HCT116 (cell line): ENCODE data around the gene PPIL1. TPM values are rescaled to one million over a fixed set of nuclear protein-coding genes. Genes with fewer than 3 reads are reported as not detected.

ENCODE experiments used
- ATAC-seq: fragments of 200-7000 bp; cut with Tn5 transposase; 2 replicates; pipeline ENCODE4 v1.9.1; 2020; ENCODE audit warnings: mild to moderate bottlenecking, moderate library complexity
- BruUV-seq: library from RNA; stranded (reverse); fragments of 400-500 nt; replicated peaks from 2 replicates; lab custom pipeline; 2021; lab: Mats Ljungman, UMichigan
- CTCF ChIA-PET: fragments of 300-600 bp; sonication (Branson Sonifier 250); formaldehyde crosslinking; loops from one replicate; lab custom pipeline; 2021; ENCODE audit warnings: antibody characterized with exemption; lab: Charles Lee
- POLR2A ChIA-PET: fragments of 300-600, 350-600 bp; sonication (Branson Sonifier 250); formaldehyde crosslinking; loops from one replicate; lab custom pipeline; 2021; ENCODE audit warnings: antibody characterized with exemption; lab: Charles Lee
- RAD21 ChIA-PET, 2 experiments: fragments of 300-600 bp; sonication (Branson Sonifier 250); formaldehyde crosslinking; loops; one replicate each; lab custom pipeline; 2023; ENCODE audit warnings: low total read pairs in 2 of 2; ENCODE audit not compliant: uncharacterized antibody in 2 of 2, unreplicated experiment in 2 of 2, low non-redundant PET in 1 of 2; lab: Charles Lee
- DNase-seq: peaks from one replicate; pipeline ENCODE4 v3.0.0-alpha.2; 2010; ENCODE audit warnings: low read depth, low spot score
- H2AFZ ChIP-seq: fragments of 200-600 bp; shearing (Covaris generic), sonication (generic); 2 replicates; pipeline ENCODE4 v1.6.1; 2017; ENCODE audit warnings: low read depth, mixed run types, mixed read lengths, antibody characterized with exemption, low read length; ENCODE audit not compliant: poor library complexity, severe bottlenecking
- H3K27ac ChIP-seq: 2 replicates; pipeline ENCODE4 v1.5.1; 2012; ENCODE audit warnings: low read depth, low read length
- H3K27me3 ChIP-seq: fragments of 200-600 bp; sonication (generic); 2 replicates; pipeline ENCODE4 v1.6.1; 2016; ENCODE audit warnings: mixed run types, low read length, mixed read lengths; ENCODE audit not compliant: insufficient read depth
- H3K36me3 ChIP-seq, 2 experiments: fragments of 200-500 bp in 1 of 2; fragments of 200-600 bp in 1 of 2; sonication (Bioruptor generic) in 1 of 2; sonication (generic) in 1 of 2; 2 replicates each; pipeline versions ENCODE4 v1.5.1 to v1.6.1; 2014 to 2016; ENCODE audit warnings: low read length in 2 of 2, inconsistent platforms in 1 of 2, mixed read lengths in 1 of 2, mixed run types in 1 of 2; ENCODE audit not compliant: insufficient read depth in 2 of 2, control insufficient read depth in 1 of 2
- H3K4me1 ChIP-seq, 2 experiments: fragments of 200-600 bp in 1 of 2; sonication (generic) in 1 of 2; 2 replicates each; pipeline versions ENCODE4 v1.5.1 to v1.6.1; 2012 to 2017; ENCODE audit warnings: low read length in 2 of 2, inconsistent platforms in 1 of 2, mild to moderate bottlenecking in 1 of 2, mixed read lengths in 1 of 2, mixed run types in 1 of 2, moderate library complexity in 1 of 2; ENCODE audit not compliant: insufficient read depth in 2 of 2, control insufficient read depth in 1 of 2
- H3K4me2 ChIP-seq: fragments of 200-600 bp; sonication (generic); 2 replicates; pipeline ENCODE4 v1.6.1; 2017; ENCODE audit warnings: mixed run types, low read length, mixed read lengths
- H3K4me3 ChIP-seq, 2 experiments: fragments of 200-600 bp in 1 of 2; sonication (generic) in 1 of 2; replicated peaks in 1 of 2; 2 replicates each; pipeline ENCODE4 v1.5.1; 2011 to 2016; ENCODE audit warnings: low read length in 2 of 2, control low read depth in 1 of 2, low read depth in 1 of 2, mild to moderate bottlenecking in 1 of 2, mixed read lengths in 1 of 2, mixed run types in 1 of 2
- H3K79me2 ChIP-seq: fragments of 200-600 bp; sonication (generic); 2 replicates; pipeline ENCODE4 v1.6.1; 2017; ENCODE audit warnings: mild to moderate bottlenecking, mixed run types, low read length, moderate library complexity, mixed read lengths; ENCODE audit not compliant: insufficient read depth
- H3K9ac ChIP-seq: fragments of 200-600 bp; sonication (generic); 2 replicates; pipeline ENCODE4 v1.6.1; 2016; ENCODE audit warnings: low read length, mixed read lengths
- H3K9me2 ChIP-seq: fragments of 200-600 bp; sonication (generic), shearing (Covaris generic); 2 replicates; pipeline ENCODE4 v1.6.1; 2017; ENCODE audit warnings: mixed run types, mild to moderate bottlenecking, moderate library complexity; ENCODE audit not compliant: insufficient read depth
- H3K9me3 ChIP-seq, 2 experiments: fragments of 200-500 bp in 1 of 2; fragments of 200-600 bp in 1 of 2; sonication (Bioruptor generic) in 1 of 2; sonication (generic) in 1 of 2; 2 replicates each; pipeline ENCODE4 v1.6.1; 2014 to 2017; ENCODE audit warnings: low read length in 2 of 2, mixed read lengths in 2 of 2, inconsistent platforms in 1 of 2, low read depth in 1 of 2, mild to moderate bottlenecking in 1 of 2, mixed run types in 1 of 2, moderate library complexity in 1 of 2; ENCODE audit not compliant: control insufficient read depth in 1 of 2, insufficient read depth in 1 of 2
- H4K20me1 ChIP-seq: fragments of 200-600 bp; sonication (generic), shearing (Covaris generic); 2 replicates; pipeline ENCODE4 v1.6.1; 2017; ENCODE audit warnings: mixed run types, mild to moderate bottlenecking, moderate library complexity; ENCODE audit not compliant: insufficient read depth
- CBX3 ChIP-seq: IDR thresholded peaks from 2 replicates; pipeline ENCODE4 v1.6.1; 2012; ENCODE audit warnings: low read depth
- CEBPB ChIP-seq: IDR thresholded peaks from 2 replicates; pipeline ENCODE4 v1.6.1; 2012; ENCODE audit warnings: low read depth
- CTCF ChIP-seq, 3 experiments: fragments of 200-600 bp in 1 of 3; sonication (generic) in 1 of 3; IDR thresholded peaks in 2 of 3; conservative IDR thresholded peaks in 1 of 3; 2 replicates each; pipeline ENCODE4 v1.5.1; 2012 to 2017; ENCODE audit warnings: low read depth in 2 of 3, low read length in 2 of 3, antibody characterized with exemption in 1 of 3, borderline replicate concordance in 1 of 3, control low read depth in 1 of 3, mild to moderate bottlenecking in 1 of 3, mixed read lengths in 1 of 3, mixed run types in 1 of 3, moderate library complexity in 1 of 3; ENCODE audit not compliant: insufficient read depth in 1 of 3
- ELF1 ChIP-seq: IDR thresholded peaks from 2 replicates; pipeline ENCODE4 v1.6.1; 2012; ENCODE audit warnings: low read depth, borderline replicate concordance
- MAX ChIP-seq: IDR thresholded peaks from 2 replicates; pipeline ENCODE4 v1.6.1; 2012
- POLR2A ChIP-seq: IDR thresholded peaks from 2 replicates; pipeline ENCODE4 v1.7.0; 2011; ENCODE audit warnings: borderline replicate concordance; ENCODE audit not compliant: insufficient read depth, insufficient read length; ENCODE audit errors: extremely low read depth
- SIN3A ChIP-seq: IDR thresholded peaks from 2 replicates; pipeline ENCODE4 v1.6.1; 2012; ENCODE audit warnings: low read depth
- SP1 ChIP-seq: IDR thresholded peaks from 2 replicates; pipeline ENCODE4 v1.6.1; 2012; ENCODE audit warnings: low read depth
- TCF7L2 ChIP-seq: IDR thresholded peaks from 2 replicates; pipeline ENCODE4 v1.7.0; 2011; ENCODE audit warnings: borderline replicate concordance, inconsistent platforms; ENCODE audit not compliant: insufficient read depth, insufficient read length; ENCODE audit errors: extremely low read depth
- YY1 ChIP-seq: IDR thresholded peaks from 2 replicates; pipeline ENCODE4 v1.6.1; 2011; ENCODE audit warnings: low read length, low read depth, moderate library complexity, mild to moderate bottlenecking; ENCODE audit not compliant: insufficient replicate concordance; ENCODE audit errors: extremely low read depth
- ZBTB33 ChIP-seq: IDR thresholded peaks from 2 replicates; pipeline ENCODE4 v1.6.1; 2011; ENCODE audit warnings: mild to moderate bottlenecking, low read length, moderate library complexity; ENCODE audit not compliant: insufficient replicate concordance; ENCODE audit errors: extremely low read depth
- intact Hi-C: fragments of 100-400 bp; cut with micrococcal nuclease; formaldehyde crosslinking; loops from 2 replicates; pipeline ENCODE4 v1.10.0; 2022
- total RNA-seq: library from RNA; stranded (reverse); gene quantifications from one replicate; pipeline ENCODE4 v1.2.1, GENCODE V29; 2021; ENCODE audit not compliant: unreplicated experiment

Gene PPIL1
- total RNA-seq, 1 experiment from 2014 or later = 42.0 TPM

- ChIA-PET RAD21 (no interaction called here), CTCF (no interaction called here)
- H3K4me3 ChIP-seq = peak overlapping the region; percentile 7 to 20; a peak in 1 of 4 replicates
- H3K9me2 ChIP-seq = no peaks in the 10 kb centered on the region
- peaks cover 10% of the 10 kb centered on the region; the same call in 1 of the 2 replicates for H3K27me3 ChIP-seq
- H2AFZ ChIP-seq = no peak overlapping the region
- peak; percentile 86 for ATAC-seq
- peak overlapping the region; percentile 41 for H3K4me2 ChIP-seq
- BruUV-seq = no TSS peak
- H3K9ac ChIP-seq = no peak overlapping the region
- H3K9me3 ChIP-seq = no peaks in the 10 kb centered on the region
- no peaks in the 10 kb centered on the region for H3K79me2 ChIP-seq
- H3K36me3 ChIP-seq = no peaks in the 10 kb centered on the region
- TF ChIP-seq CTCF (IDR thresholded peaks at IDR 0.05 in 2 of 3, conservative IDR thresholded peaks at IDR 0.05 in 1 of 3; ENCODE audit: borderline replicate concordance in 1 of 3, insufficient read depth in 1 of 3, low read depth in 2 of 3, low read length in 2 of 3) = peak in 2 of 3 experiments; percentile 26 to 31; a peak in 4 of 6 replicates
- TF ChIP-seq CBX3 = no peak
- TF ChIP-seq, all 23 proteins: peak for 1
- no peak overlapping the region; the same call in 1 of the 2 replicates for H3K27ac ChIP-seq
- H4K20me1 ChIP-seq = no peaks in the 10 kb centered on the region
- peaks cover 0 to 7% of the 10 kb centered on the region in 2 experiments; a peak in 1 of 4 replicates for H3K4me1 ChIP-seq
- peak; percentile 4 for DNase-seq
- POLR2A ChIA-PET = no interaction called here
- intact Hi-C loops = no loop called here
Measured at GRCh38 chr6:36839749-36840431, 34.7 kb downstream of the PPIL1 start.

- DNase-seq = no peak
- Histone ChIP-seq H3K27me3 (peaks cover 10% of the 10 kb centered on the region; the same call in 1 of the 2 replicates), H3K9me3 (no peaks in the 10 kb centered on the region), H3K27ac (no peak within 1 kb of the TSS; the same call in 1 of the 2 replicates), H4K20me1 (no peaks in the 10 kb centered on the region), H3K4me1 (peaks cover 0 to 7% of the 10 kb centered on the region in 2 experiments; a peak in 1 of 4 replicates), H3K9ac (no peak within 1 kb of the TSS), H3K79me2 (no peaks in the 10 kb centered on the region), H3K4me3 (peak within 1 kb of the TSS; percentile 7 to 20; a peak in 1 of 4 replicates), H3K4me2 (peak within 1 kb of the TSS; percentile 41), H3K36me3 (no peaks in the 10 kb centered on the region), H2AFZ (no peak within 1 kb of the TSS), H3K9me2 (no peaks in the 10 kb centered on the region)
- ChIA-PET CTCF (interaction anchor here (1.6 kb wide), 1 partner anchor 12 kb away, joined by 4 read pairs; no protein-coding TSS in a partner anchor), POLR2A (no interaction called here), RAD21 (no interaction called here)
- ATAC-seq = no peak
- intact Hi-C loops = no loop called here
- no TSS peak for BruUV-seq
- no peak for TF ChIP-seq CBX3
- no peak for TF ChIP-seq POLR2A
- no peak for TF ChIP-seq TCF7L2
- TF ChIP-seq SIN3A = no peak
- TF ChIP-seq SP1 = no peak
- TF ChIP-seq YY1 = no peak
- no peak for TF ChIP-seq ELF1
- TF ChIP-seq CEBPB = no peak
- TF ChIP-seq MAX = no peak
- TF ChIP-seq ZBTB33 = no peak
Measured at GRCh38 chr6:36838896-36839748, 35.5 kb downstream of the PPIL1 start, which contains the start of gene CPNE5. Gene CPNE5, minus strand, starts transcription at chr6:36839444. Its CDS starts 67 bp downstream, at chr6:36839377.
